HG03108 (cell line): Measurements from ENCODE around the gene ST7.
A peak's percentile ranks its signal among the peaks of the same experiment; 100 is the strongest.

Source experiments
- ATAC-seq: cut with Tn5 transposase; IDR thresholded peaks from one replicate; pipeline ENCODE4 v1.9.1; 2021; ENCODE audit warnings: moderate library complexity; ENCODE audit not compliant: unreplicated experiment

Gene ST7

DNA sequence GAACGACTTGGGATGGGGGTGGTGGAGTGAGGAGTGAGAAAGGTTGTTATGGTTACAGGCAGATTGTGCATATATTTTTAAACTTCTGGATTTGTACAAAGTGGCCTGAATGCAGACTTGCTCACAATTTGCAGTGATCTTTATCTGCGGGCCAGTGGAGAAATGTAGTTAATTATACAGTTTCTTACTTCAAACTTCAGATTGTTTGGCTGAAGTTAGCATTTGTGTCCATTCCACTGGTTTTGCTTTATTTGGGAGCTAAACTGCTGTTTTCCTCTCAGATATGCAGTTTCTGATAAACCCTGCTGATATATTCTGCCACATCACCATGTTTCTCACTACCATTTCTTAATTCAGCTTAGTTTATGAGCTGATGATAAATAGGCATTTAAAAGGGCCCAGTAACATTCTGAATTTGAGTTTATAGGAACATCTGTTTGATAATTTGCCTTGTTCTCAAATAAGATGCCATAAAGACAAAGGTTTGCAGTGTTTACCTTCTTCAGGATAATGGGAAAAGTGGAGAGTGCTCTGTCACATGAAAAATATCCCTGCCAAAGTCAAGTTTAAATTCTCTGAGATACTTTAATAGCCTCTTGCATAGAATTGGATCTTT is 170.1 kb downstream of the ST7 start:
- no peak for ATAC-seq

DNA sequence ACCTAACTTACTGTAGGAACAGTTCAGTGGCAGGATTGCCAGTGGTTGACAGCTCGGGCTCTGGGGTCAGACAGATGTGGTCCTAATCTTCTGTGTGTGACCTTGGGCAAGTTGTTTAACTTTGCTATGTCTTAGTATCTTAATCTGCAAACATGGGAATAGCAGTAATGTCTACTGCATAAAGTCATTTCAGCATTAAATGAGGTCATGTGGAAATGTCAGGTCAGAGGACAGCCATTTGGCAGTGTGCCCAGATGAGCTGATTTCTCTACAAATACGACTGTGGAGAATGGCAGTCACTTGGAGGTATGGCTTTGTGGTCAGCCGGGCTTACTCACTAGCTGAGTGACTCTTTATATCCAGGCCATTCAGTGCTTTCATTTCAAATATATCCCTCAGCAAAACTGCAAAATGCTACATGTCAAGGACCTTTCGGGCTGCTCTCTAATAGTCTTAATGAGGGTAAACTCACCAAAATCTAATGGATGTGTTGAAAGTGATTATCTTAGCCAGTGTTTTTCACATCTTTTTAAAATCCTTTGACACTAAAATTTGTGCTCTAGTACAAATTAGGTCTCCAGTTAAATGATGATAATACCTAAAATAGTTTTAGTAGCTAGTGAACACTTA is 171.4 kb downstream of the ST7 start:
- peak; percentile 62 for ATAC-seq

DNA sequence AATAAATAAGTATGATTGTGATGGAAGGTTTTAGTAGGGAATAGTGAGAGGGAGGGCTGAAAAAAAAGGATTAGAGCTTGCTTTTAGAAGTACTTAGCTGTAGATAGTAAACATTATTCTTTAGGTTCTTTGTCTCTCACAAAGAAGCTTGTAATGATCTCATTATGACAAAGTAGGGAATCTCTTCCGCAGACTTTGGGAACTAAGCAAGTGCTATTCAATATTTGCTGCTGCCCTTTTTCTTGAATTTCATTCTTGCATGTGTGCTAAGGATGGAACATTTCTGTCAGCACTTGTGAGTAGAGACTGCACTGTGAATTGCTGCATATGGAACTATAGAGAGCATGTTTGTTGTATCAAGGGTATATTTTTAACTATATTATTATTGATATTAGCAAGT is 173.4 kb downstream of the ST7 start:
- no peak for ATAC-seq

DNA sequence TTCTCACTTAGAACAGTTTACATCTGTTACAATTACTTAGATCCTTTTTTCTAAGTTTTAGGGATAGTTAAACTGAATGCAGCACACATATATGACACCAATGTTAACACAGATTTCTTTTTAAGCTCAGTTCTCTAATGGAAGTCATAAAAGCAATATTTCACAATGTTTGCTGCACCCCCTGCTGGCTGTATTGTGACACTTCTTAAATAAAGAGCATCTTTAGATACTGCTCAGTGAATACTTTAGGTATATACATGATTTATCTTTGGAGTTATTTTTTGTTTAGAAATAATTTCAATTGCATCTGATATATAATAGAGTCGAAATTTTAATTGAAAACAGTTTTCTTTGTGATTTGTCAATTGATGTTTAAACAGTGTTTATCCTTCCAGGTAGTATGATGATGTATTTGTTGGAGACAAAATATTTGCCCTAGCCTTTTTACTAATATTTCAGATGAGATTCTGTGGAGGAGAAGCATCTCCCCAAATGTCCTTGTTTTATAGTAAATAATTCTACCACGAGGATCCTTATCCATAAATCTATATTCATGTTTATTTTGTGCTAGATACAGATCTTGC is 174.4 kb downstream of the ST7 start:
- ATAC-seq = no peak

DNA sequence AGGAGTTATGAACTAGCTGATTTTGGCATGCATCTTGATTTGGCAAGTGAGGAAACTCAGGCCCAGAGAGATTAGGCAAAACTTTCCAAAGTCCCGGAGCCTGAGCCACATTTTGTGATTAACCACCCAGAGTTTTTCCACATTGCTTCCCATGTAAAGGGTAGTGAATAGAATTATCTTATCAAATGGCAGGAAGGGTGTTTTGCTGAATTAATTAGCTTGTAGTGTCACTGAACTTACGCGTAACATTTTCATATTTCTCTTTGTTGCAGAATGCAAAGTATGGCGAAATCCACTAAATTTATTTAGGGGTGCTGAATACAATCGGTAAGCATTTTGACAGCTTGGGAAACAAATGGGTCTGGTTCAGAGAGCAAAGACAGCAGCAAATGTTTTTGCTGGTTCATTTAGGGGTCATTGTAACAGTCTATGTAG is 176.2 kb downstream of the ST7 start:
- no peak for ATAC-seq

DNA sequence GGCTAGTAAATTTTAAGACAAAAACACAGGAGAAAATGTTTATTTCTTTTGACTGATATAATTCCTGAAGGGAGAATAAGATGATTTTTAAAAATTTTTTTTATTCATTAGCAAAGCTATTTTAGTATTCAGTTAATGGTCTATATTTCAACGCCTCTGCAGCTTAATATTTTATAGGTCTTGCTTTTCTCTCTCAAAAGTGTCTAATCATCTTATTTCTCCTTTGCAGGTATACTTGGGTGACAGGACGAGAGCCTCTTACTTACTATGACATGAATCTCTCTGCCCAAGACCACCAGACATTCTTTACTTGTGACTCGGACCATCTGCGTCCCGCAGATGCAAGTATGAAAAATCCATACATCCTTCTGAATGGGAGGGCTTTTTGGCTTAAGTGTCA is 177.0 kb downstream of the ST7 start:
- no peak for ATAC-seq

DNA sequence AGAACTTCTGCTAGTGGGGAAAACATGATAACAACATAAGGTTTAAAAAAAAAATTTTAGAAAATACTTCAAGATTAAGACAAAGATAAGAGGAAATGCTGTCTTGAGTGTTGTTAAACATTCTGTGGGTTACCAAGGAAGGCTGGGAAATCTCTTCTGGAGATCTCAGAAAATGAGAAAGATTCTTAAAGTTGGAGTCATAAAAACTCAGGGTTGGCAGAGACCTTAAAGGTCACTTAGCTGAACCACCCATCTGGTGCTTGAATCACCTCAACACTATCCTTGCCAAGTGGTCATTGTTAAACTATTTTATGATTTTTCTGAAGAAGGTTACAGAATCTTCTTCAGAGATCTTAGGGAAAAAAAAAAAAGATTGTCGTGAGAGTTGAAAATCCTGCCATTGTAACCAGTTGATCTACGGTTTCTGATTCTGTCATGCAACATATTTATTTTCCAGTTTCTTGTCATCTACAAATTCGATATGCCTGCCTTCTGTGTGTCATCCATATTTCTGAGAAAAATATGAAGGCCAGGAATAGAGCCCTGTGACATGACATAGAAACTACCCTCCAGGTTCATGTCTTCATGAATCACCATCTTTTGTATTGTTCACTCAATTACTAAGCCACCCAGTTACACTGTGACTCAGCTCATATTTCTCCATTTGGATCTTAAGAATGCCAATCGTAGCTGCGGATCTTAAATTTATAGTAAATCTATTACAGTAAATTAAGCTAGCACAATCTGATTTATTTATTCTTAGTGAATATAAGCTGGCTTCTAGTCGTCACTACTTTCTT is 179.2 kb downstream of the ST7 start:
- ATAC-seq = no peak

DNA sequence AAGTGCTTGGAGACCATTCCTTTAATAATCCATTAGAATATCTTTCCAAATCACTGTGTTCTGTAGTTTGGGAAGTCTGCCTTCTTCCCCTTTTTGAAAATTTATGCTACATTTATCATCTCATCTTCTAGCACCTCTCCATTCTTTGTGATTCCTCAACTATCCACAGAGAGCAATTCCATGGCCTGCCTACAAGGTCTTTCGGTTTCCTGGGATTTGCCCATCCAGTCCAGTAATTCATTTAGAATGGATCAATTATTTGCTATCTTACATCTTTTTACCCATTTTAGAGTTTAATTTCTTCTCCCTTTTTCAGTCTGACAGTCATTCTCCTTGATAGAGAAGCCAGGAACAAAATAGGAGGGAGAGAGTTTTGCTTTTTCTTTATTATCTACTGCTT is 179.8 kb downstream of the ST7 start:
- ATAC-seq = no peak

DNA sequence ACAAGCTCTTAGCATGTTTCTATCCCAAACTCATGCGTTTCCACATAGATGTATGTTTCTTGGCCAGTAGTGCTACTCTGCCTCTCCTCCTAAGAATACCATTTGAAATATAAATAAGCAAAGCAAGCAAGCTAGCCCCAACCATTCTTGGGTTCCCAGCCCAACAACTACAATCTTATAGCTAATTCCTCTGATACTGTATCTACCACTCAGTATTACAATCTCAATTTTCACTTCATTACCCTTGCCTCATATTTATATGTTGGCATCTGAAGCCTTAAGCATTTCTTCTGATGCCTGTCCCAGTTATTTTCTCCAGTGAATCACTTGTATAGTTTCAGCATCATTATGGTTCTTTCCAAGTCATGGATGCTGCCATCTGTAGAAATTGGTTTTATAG is 181.1 kb downstream of the ST7 start:
- ATAC-seq = no peak

DNA sequence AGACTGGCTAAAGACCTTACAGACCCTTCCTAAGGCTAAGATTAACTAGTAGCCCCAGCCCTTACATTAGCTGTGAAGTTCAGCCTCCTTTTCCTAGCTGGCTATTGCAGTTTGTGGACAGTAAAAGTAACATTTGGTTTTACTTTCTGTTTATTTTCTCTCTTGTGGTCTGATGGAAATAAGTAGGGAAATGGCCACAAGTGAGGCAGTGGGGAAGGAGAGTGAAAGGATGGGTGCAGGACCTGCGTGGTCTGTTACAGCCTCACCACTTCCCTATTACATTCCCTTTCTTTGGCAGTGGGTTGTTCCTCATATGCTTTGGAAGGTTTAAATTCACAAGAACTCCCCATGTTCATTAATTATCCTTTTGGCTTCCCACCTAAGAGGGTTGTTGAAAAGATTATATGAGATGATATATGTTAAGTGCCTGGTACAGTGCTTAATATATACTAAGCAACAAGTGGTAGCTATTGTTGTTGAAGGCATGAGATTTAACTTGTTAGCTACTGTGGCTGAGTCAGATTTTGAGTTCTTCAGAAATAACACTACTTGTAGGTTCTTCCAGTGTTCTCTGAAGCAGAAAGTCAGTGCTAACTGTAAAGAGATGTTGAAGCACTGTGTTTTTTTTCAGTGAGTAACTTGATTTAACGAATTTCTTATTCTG is 181.7 kb downstream of the ST7 start:
- ATAC-seq = no peak

DNA sequence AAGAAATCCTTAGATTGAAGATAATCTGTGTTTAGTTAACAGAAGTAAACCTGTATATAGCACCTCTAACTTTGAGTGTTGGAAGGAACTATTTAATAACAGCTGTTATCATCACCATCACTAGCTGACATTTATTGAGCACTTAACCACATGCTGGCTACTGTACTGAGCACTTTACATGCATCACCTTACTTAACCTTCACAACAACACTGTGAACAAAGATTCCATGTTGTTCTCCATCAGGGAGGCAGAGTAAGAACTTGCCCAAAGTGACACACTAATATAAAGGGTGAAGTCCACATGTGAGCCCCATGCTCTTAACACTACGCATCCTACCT is 182.2 kb downstream of the ST7 start:
- ATAC-seq = no peak

DNA sequence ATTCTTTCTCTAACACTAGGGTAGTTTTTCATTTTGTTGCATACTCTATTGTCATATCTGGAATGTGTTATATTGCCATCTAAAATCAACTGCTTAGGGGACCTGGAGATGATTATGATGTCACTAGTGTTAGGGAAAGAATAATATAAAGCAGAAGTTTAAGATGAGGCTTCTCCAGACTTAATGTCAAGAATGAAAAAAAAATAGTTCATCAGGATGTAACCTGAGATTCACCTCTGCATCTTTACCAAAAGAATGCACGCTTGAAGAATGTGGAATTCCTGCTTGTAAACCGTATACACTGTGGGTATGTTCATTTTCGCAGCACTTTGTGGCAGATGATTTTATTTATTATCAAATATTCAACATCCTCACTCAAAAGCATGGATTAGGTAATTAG is 184.6 kb downstream of the ST7 start:
- ATAC-seq = no peak

DNA sequence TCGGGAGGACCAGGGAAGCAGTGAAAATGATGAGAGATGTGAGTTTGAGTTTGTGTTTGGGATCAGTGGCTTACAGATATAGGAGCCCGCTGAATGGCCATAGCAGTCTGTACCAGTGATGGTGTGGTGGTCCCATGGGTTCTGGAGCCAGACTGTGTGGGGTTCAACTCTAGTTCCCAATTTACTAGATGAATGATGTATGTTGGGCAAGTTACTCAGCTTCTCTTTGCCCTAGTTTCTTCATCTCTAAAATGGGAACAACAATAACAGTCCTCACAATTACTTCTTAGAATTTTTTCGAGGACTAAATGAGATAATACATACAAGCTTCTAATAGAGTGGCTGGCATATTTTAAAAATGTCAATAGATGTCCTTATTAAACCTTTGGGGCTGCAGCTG is 185.2 kb downstream of the ST7 start:
- ATAC-seq = no peak

DNA sequence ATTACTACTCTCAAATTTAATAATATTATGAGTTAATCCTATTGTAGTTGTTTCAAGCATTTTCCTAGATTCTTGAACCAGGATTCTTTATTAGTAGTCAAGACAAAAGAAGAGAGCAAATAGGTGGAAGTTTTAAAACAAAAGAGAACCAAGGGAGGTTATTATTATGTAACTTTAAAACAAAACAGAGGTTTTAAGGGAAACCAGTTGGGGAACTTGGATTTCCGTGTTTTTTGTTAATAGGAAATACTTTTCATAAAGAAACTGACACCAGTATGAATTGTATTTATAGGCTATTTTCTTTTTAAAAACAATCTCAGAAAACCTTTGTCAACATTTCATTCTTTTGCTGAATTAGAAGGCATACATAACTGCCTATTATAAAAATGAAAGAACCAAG is 185.7 kb downstream of the ST7 start:
- no peak for ATAC-seq

DNA sequence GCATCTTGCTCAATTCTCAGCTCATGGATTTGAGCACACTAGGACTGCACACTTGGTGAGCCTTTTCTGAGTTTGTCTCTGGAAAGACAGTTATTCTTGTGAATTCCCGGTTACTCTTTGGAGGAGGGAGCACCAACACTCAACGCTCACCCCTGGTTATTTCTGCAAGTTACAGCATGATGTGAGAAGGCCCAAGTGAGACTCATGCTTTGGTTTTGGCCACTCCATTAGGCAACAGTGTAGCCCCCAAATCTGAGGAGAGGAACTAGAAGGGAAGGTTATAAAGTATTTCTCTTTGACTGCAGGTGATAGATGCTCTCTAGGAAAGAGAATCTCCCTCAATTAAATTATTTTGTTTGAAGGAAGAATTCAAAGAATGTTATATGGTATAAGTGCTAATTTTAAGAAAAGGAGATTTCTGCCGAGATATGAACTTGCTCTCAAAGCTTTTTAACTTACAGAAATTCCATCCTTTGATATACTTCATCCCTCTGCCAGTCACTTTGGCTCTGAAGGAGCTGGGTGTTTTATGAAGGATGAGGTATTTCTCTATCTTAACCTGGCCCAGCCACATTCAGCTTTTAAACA is 186.2 kb downstream of the ST7 start:
- no peak for ATAC-seq

DNA sequence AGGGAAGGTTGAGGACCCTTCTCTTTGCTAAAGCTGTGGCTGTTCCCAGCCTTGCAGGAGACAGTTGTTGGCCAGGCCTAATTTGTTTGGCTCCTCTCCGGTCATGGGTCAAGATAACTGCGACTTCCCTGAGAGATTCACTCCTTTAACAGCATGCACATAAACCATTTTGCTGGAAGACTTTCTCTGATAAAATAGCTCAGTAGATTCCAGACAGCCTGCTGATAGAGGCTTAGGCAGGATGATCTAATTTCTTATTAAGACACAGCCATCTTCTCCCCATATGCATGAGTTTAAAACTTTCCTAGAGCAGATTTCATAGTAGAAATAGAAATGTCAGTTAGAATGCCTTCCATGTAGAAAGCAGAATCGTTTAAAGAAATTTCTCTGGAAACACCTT is 187.6 kb downstream of the ST7 start:
- no peak for ATAC-seq

DNA sequence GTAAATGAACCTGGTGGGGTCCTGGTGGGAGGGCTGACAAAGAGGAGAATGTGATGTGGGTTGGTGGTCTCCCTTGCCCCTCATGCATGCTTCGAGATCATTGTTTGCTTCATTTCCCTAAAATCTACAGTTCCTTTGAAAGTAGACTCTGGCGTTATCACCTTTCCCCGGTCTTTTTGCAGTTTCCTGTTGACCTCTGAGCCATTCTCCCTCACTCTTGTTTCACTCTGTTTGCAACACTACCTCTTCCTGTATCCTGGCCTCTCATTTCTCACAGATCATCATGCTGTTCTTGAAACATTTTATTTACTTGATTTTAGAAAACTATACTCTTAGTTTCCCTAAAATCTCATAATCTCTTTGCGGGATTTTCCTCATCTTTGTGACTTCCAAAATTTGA is 189.8 kb downstream of the ST7 start:
- no peak for ATAC-seq

DNA sequence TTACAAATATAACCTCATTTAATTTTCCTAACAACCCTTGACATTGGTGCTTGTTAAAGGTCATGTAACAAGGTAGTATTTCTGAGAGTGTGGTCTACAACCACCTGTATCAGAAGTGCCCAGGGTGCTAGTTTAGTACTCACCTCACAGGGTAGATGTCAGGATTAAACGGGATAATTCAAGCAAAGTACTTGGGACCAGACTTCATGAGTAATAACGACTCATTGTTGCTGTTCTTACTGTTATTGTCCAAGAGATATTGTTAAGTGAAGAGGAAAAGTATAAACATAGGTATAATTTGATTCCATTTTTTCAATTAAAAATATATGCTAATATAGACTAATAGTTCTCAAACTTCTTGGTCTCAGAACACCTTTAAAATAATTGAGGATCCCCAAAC is 190.3 kb downstream of the ST7 start:
- no peak for ATAC-seq

DNA sequence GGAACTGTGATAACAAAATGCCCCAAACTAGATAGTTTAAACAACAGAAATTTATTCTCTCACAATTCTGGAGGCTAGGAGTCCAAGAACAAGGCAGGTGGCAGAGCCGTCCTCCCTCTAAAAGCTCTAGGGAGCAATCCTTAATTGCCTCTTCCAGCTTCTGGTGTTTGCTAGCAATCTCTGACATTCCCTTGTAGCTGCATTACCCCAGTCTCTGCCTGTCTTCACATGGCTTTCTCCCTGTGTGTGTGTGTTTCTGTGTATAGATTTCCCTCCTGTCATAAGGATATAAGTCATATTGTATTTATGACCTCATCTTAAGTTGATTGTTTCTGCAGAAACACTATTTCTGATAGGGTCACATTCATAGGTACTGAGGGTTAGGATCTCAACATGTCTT is 192.0 kb downstream of the ST7 start:
- no peak for ATAC-seq

DNA sequence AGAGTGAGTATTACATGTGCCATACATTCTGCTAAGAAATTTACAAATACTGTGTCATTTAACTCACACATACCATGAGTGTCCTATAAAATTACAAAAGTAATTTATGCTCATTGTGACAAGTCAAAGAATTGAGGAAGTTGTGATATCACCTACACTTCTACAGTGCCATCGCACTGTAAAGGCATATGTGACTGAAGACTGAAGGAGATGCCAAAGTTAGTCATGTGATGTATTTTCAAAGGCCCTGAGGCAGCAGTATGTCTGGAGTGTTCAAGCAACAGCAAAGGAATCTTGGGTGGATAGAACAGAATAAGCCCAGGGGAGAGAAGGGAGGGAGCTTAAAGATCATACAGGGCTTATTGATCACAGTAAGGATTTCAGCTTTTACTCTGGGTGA is 192.8 kb downstream of the ST7 start:
- ATAC-seq = no peak

DNA sequence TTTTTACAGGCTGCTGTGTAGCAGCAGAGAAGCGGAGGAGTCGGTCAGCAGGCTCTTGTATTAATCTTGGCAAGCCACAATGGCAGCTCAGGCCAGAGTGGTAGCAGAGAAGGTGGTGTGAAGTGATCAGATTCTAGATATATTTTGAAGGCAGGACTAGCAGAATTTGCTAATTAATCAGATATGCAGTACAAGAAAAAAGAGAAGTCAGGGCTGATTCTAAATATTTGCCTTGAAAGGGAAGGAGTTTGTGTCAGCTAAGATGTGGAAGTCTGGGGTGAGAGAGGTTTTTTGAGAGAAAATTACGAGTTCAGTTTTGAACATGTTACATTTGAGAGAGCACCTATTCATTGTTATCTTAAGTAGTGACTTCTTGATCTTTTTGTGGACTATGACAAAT is 193.2 kb downstream of the ST7 start:
- ATAC-seq = no peak
